Panc1 (cell line): Measurements from ENCODE around the gene EXD3. TPM values are rescaled to one million over a fixed set of nuclear protein-coding genes. Genes with fewer than 3 reads are reported as not detected.
"Not testable (repeated sequence)": the region's sequence is repeated elsewhere in the genome, so short reads cannot be mapped to it uniquely, and the experiment has no call there.

Experiments used
- ATAC-seq: fragments of 200-7000 bp; cut with Tn5 transposase; 2 replicates; pipeline ENCODE4 v1.9.1; 2020; ENCODE audit warnings: mild to moderate bottlenecking, moderate library complexity
- BruUV-seq: library from RNA; stranded (reverse); fragments of 400-500 nt; replicated peaks from 2 replicates; lab custom pipeline; 2021; lab: Mats Ljungman, UMichigan
- CTCF ChIA-PET: fragments of 300-600 bp; sonication (Branson Sonifier 250); formaldehyde crosslinking; loops from one replicate; lab custom pipeline; 2022; ENCODE audit warnings: antibody characterized with exemption; lab: Charles Lee
- POLR2A ChIA-PET: fragments of 300-600 bp; sonication (Branson Sonifier 250); formaldehyde crosslinking; loops from one replicate; lab custom pipeline; 2022; ENCODE audit warnings: antibody characterized with exemption; lab: Charles Lee
- DNase-seq: peaks from one replicate; pipeline ENCODE4 v3.0.0-alpha.2; 2010; ENCODE audit warnings: low read depth, low spot score
- H3K27ac ChIP-seq: 2 replicates; pipeline ENCODE4 v1.5.1; 2011; ENCODE audit warnings: mild to moderate bottlenecking, low read length, inconsistent platforms
- H3K27me3 ChIP-seq: fragments of 200-500 bp; sonication (Bioruptor generic); 2 replicates; pipeline ENCODE4 v1.6.0; 2014; ENCODE audit warnings: low read length, inconsistent platforms; ENCODE audit not compliant: control insufficient read depth, insufficient read depth
- H3K36me3 ChIP-seq: fragments of 200-500 bp; sonication (Bioruptor generic); 2 replicates; pipeline ENCODE4 v1.5.1; 2014; ENCODE audit warnings: inconsistent platforms, mild to moderate bottlenecking, low read length, moderate library complexity; ENCODE audit not compliant: control insufficient read depth, insufficient read depth
- H3K4me1 ChIP-seq: 2 replicates; pipeline ENCODE4 v1.5.1; 2011; ENCODE audit warnings: inconsistent platforms, mild to moderate bottlenecking, low read length, moderate library complexity; ENCODE audit not compliant: control insufficient read depth, insufficient read depth
- H3K4me3 ChIP-seq, 2 experiments: 2 replicates each; pipeline ENCODE4 v1.5.1; 2011 to 2012; ENCODE audit warnings: low read depth in 2 of 2, low read length in 2 of 2, mild to moderate bottlenecking in 2 of 2, inconsistent platforms in 1 of 2, moderate library complexity in 1 of 2
- H3K9me3 ChIP-seq: fragments of 200-500 bp; sonication (Bioruptor generic); 2 replicates; pipeline ENCODE4 v1.5.1; 2014; ENCODE audit warnings: low read depth, mild to moderate bottlenecking, inconsistent platforms, low read length, moderate library complexity; ENCODE audit not compliant: control insufficient read depth, insufficient read depth
- POLR2AphosphoS5 ChIP-seq: IDR thresholded peaks from 2 replicates; pipeline ENCODE4 v1.6.1; 2012; ENCODE audit warnings: mild to moderate bottlenecking, low read depth, low read length, moderate library complexity
- SIN3A ChIP-seq: IDR thresholded peaks from 2 replicates; pipeline ENCODE4 v1.6.1; 2012; ENCODE audit warnings: low read depth, mild to moderate bottlenecking, low read length, moderate library complexity, borderline replicate concordance; ENCODE audit not compliant: insufficient read depth
- TCF7L2 ChIP-seq: IDR thresholded peaks from 2 replicates; pipeline ENCODE4 v1.6.1; 2011; ENCODE audit warnings: mild to moderate bottlenecking, low read depth, low read length, inconsistent platforms
- in situ Hi-C: cut with HindIII; loops from 2 replicates; pipeline ENCODE4 v1.10.0; 2016; ENCODE audit warnings: low sequenced_read_pairs, low pct_unique_long_range_greater_than_20kb
- intact Hi-C: fragments of 100-400 bp; cut with micrococcal nuclease; formaldehyde crosslinking; loops from one replicate; pipeline ENCODE4 v1.10.0; 2022; ENCODE audit not compliant: unreplicated experiment
- total RNA-seq: library from RNA; stranded (reverse); gene quantifications from one replicate; pipeline ENCODE4 v1.2.1, GENCODE V29; 2021; ENCODE audit not compliant: unreplicated experiment
- TF ChIP-seq, protein P1 (sequence below): fragments of 450-650 bp; IDR thresholded peaks from 2 replicates; pipeline ENCODE4 v1.5.1; 2017; ENCODE audit warnings: mild to moderate bottlenecking

The EXD3 gene
- total RNA-seq, 1 experiment from 2014 or later: 9.2 TPM

DNA sequence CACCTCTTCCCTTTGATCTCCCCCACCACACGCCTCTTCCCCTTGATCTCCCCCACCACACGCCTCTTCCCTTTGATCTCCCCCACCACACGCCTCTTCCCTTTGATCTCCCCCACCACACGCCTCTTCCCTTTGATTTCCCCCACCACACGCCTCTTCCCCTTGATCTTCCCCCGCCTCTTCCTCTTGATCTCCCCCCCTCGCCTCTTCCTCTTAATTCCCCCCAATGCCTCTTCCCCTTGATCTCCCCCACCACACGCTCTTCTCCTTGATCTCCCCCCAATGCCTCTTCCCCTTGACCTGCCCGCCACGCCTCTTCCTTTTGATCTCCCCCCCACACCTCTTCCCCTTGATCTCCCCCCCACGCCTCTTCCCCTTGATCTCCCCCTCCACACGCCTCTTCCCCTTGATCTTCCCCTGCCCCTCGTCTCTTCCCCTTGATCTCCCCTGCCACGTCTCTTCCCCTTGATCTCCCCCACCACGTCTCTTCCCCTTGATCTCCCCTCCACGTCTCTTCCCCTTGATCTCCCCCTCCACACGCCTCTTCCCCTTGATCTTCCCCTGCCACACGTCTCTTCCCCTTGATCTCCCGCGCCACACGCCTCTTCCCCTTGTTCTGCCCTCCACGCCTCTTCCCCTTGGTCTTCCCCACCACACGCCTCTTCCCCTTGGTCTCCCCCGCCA, 27.7 kb upstream of the EXD3 start:
- H3K4me1 ChIP-seq: peaks cover 17% of the 10 kb centered on the region
- in situ Hi-C loops, POLR2A ChIA-PET, H3K4me3 ChIP-seq, H3K36me3 ChIP-seq, H3K27me3 ChIP-seq, H3K9me3 ChIP-seq, H3K27ac ChIP-seq, CTCF ChIA-PET, intact Hi-C loops, BruUV-seq, DNase-seq, ATAC-seq: not testable (repeated sequence)
- TF ChIP-seq TCF7L2: peak; percentile 68; the same call in 1 of the 2 replicates

DNA sequence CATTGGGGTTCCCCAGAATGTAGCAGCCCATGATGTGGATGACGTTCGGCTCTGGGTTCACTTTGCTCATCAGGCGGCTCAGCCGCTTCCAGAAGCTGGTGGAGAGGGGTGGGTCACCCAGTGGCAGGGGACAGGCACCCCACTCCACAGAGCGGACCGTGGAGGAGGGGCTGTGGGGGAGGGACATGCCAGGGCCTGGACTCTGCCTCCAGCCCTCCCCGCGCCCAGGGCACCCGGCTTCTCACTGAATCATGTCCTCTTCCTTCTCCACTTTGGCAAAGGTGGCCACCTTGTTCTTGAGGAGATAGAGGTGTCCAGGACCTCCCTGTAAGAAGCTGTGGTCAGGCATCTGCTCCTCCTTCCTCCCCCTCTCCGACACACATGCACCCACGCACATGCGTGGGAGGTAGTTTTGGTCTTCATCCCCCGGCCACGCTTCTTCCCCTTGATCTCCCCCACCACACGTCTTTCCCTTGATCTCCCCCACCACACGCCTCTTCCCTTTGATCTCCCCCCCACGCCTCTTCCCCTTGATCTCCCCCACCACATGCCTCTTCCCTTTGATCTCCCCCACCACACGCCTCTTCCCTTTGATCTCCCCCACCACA, 27.1 kb upstream of the EXD3 start:
- DNase-seq: no peak
- ChIA-PET POLR2A (no interaction called here), CTCF (no interaction called here)
- Histone ChIP-seq H3K4me1 (peaks cover 17% of the 10 kb centered on the region), H3K9me3 (no peaks in the 10 kb centered on the region), H3K36me3 (no peaks in the 10 kb centered on the region), H3K27me3 (no peaks in the 10 kb centered on the region), H3K4me3 (no peak overlapping the region), H3K27ac (no peak overlapping the region)
- TF ChIP-seq TCF7L2 (peak; percentile 83), SIN3A (no peak)
- TF ChIP-seq, protein P1, sequence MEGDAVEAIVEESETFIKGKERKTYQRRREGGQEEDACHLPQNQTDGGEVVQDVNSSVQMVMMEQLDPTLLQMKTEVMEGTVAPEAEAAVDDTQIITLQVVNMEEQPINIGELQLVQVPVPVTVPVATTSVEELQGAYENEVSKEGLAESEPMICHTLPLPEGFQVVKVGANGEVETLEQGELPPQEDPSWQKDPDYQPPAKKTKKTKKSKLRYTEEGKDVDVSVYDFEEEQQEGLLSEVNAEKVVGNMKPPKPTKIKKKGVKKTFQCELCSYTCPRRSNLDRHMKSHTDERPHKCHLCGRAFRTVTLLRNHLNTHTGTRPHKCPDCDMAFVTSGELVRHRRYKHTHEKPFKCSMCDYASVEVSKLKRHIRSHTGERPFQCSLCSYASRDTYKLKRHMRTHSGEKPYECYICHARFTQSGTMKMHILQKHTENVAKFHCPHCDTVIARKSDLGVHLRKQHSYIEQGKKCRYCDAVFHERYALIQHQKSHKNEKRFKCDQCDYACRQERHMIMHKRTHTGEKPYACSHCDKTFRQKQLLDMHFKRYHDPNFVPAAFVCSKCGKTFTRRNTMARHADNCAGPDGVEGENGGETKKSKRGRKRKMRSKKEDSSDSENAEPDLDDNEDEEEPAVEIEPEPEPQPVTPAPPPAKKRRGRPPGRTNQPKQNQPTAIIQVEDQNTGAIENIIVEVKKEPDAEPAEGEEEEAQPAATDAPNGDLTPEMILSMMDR: no peak
- BruUV-seq: no TSS peak
- in situ Hi-C loops (no loop called here), intact Hi-C loops (no loop called here)
- ATAC-seq: no peak

DNA sequence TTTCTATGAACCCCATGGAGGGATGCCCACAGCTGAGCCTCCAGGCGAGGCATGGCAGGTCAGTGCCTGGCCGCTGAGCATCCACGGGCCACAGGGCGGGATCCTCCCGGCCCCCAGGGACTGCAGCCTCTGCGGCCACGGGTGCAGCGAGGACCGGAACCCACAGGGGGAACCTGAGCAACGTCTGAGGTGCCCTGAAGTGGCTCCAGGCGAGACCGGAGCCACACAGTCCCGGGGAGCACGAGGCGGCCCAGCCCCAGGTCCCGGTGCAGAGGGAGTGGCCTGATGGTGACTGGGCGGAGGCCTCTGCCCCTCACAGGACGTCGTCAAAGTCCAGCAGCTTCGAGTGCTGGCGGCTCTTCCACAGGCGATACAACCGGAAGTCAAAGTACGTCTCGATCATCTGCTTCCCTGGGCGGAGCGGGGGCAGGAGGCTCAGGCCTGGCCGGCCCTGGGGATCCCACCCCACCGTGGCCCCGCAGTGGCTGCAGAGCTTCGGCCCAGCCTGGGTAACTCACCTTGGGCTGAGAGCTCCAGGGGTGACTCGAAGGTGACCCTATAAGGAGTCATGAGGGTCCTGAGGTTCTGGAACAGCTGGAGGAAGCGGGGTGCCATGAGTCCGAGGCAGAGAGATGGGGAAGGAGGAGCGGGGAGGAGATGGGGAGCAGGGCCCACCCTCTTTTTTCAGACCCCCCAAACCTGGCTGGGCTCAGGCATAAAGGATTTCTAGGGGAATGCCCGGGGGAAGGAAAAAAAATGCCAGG, 26.3 kb upstream of the EXD3 start:
- ATAC-seq: no peak
- no peak for TF ChIP-seq TCF7L2
- no TSS peak for BruUV-seq
- POLR2A ChIA-PET: no interaction called here
- H3K36me3 ChIP-seq: no peaks in the 10 kb centered on the region
- peaks cover 9% of the 10 kb centered on the region for H3K4me1 ChIP-seq
- intact Hi-C loops: no loop called here
- no peak overlapping the region for H3K4me3 ChIP-seq
- no peak overlapping the region for H3K27ac ChIP-seq
- DNase-seq: no peak
- H3K9me3 ChIP-seq: no peaks in the 10 kb centered on the region
- in situ Hi-C loops: no loop called here
- CTCF ChIA-PET: no interaction called here
- no peaks in the 10 kb centered on the region for H3K27me3 ChIP-seq

DNA sequence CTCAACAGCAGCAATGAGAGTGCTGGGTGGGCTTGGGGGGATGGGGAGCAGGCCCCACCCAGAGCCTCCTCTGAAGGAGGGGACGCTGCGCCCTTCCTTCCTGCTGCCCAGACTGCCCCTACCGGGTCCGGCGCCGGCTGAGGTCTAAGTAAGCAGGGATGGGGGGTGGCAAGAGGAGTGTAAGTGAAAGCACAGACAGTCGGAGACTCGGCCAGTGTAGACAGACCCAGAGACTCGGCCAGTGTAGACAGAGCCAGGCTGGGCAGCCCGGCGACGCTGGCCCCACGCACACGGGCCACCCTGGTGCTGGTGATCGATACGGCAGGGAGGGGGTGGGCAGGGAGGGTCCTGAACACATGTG, 25.6 kb upstream of the EXD3 start:
- H3K4me1 ChIP-seq: peaks cover 9% of the 10 kb centered on the region
- ATAC-seq: no peak
- H3K9me3 ChIP-seq: no peaks in the 10 kb centered on the region
- CTCF ChIA-PET: no interaction called here
- H3K4me3 ChIP-seq: no peak overlapping the region
- POLR2A ChIA-PET: no interaction called here
- DNase-seq: no peak
- H3K27ac ChIP-seq: no peak overlapping the region
- H3K27me3 ChIP-seq: no peaks in the 10 kb centered on the region
- in situ Hi-C loops (no loop called here), intact Hi-C loops (no loop called here)
- no peaks in the 10 kb centered on the region for H3K36me3 ChIP-seq
- TF ChIP-seq POLR2AphosphoS5 (no peak), SIN3A (no peak), TCF7L2 (no peak)
- TF ChIP-seq, protein P1: no peak
- BruUV-seq: no TSS peak
